GM12878 (cell line): ENCODE measurements around the gene EMX1.

ENCODE experiments used
- EP300 ChIP-seq, 2 experiments: fragments of 150-350 bp in 1 of 2; IDR thresholded peaks; 2 replicates each; pipeline ENCODE4 v1.6.1; 2011 to 2012; ENCODE audit warnings: low read depth in 2 of 2, low read length in 2 of 2, borderline replicate concordance in 1 of 2, improper control_type of control experiment in 1 of 2, inconsistent platforms in 1 of 2; ENCODE audit not compliant: control insufficient read depth in 1 of 2
- NFYB ChIP-seq: IDR thresholded peaks from 2 replicates; pipeline ENCODE4 v1.6.1; 2011; ENCODE audit warnings: low read depth, mild to moderate bottlenecking, low read length, improper control_type of control experiment, moderate library complexity; ENCODE audit not compliant: insufficient read depth
- POU2F2 ChIP-seq: IDR thresholded peaks from 3 replicates; pipeline ENCODE4 v1.6.1; 2011; ENCODE audit warnings: low read depth, mild to moderate bottlenecking, low read length, borderline replicate concordance
- SP1 ChIP-seq: IDR thresholded peaks from one replicate; pipeline ENCODE4 v1.6.1; 2011; ENCODE audit warnings: low read depth, low read length
- TF ChIP-seq, protein P1 (sequence below): IDR thresholded peaks from 2 replicates; pipeline ENCODE4 v1.6.1; 2012; ENCODE audit warnings: low read length, inconsistent platforms

DNA sequence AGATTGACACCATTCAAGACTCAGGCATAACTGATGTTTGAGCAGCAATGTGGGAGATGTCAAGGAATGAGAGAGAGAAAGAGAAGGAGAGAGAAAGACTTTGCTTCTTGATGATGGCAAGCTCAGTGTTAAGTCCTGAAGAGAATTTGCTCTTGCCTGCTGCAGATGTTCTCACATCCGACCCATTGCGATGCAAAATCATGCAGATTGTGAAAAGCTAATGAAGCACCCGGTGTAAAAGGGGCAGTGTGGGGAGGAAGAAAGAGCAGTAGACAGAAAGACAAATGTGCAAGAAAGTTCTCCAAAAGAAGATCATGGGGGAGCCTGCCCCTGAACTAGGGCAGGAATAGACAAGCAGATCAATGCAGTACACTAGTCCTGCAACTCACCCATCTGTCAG is 57.7 kb downstream of the EMX1 start:
- TF ChIP-seq, protein P1, sequence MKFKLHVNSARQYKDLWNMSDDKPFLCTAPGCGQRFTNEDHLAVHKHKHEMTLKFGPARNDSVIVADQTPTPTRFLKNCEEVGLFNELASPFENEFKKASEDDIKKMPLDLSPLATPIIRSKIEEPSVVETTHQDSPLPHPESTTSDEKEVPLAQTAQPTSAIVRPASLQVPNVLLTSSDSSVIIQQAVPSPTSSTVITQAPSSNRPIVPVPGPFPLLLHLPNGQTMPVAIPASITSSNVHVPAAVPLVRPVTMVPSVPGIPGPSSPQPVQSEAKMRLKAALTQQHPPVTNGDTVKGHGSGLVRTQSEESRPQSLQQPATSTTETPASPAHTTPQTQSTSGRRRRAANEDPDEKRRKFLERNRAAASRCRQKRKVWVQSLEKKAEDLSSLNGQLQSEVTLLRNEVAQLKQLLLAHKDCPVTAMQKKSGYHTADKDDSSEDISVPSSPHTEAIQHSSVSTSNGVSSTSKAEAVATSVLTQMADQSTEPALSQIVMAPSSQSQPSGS = no peak
- TF ChIP-seq NFYB = no peak
- no peak for TF ChIP-seq SP1
- no peak for TF ChIP-seq POU2F2
- TF ChIP-seq EP300 (IDR thresholded peaks at IDR 0.05; ENCODE audit: borderline replicate concordance in 1 of 2, control insufficient read depth in 1 of 2, low read depth in 2 of 2, low read length in 2 of 2) = no peak
